NCI-H2171 treated with DMSO at 0.1 percent for 48 hours (cell line): ENCODE measurements around the gene PLAAT1.

Source experiments
- DNase-seq: peaks from one replicate; lab custom pipeline; 2025; lab: John Stamatoyannopoulos, UW

The PLAAT1 gene

GRCh38 chr3:193253986-193254660, 13.1 kb downstream of the PLAAT1 start:
- DNase-seq, result peak; percentile 39

- no peak for DNase-seq
Observed at GRCh38 chr3:193261970-193262369, 20.9 kb downstream of the PLAAT1 start.

- DNase-seq, result no peak
Observed at GRCh38 chr3:193262707-193263106, 21.7 kb downstream of the PLAAT1 start.

- DNase-seq, result no peak
Observed at GRCh38 chr3:193269343-193270028, 28.5 kb downstream of the PLAAT1 start.

GRCh38 chr3:193270451-193270850, 29.4 kb downstream of the PLAAT1 start:
- peak; percentile 72 for DNase-seq

- peak; percentile 58 for DNase-seq
Observed at GRCh38 chr3:193271101-193271840, 30.2 kb downstream of the PLAAT1 start.

GRCh38 chr3:193292386-193292785, 51.4 kb downstream of the PLAAT1 start:
- DNase-seq, result no peak

GRCh38 chr3:193295985-193296384, 55.0 kb downstream of the PLAAT1 start:
- no peak for DNase-seq

- DNase-seq, result no peak
Observed at GRCh38 chr3:193297421-193297820, 56.4 kb downstream of the PLAAT1 start.

- DNase-seq, result no peak
Observed at GRCh38 chr3:193301433-193301832, 60.4 kb downstream of the PLAAT1 start.

- DNase-seq, result no peak
Observed at GRCh38 chr3:193305356-193305755, 64.3 kb downstream of the PLAAT1 start.

- DNase-seq, result no peak
Observed at GRCh38 chr3:193310914-193311723, 70.1 kb downstream of the PLAAT1 start.

GRCh38 chr3:193313061-193313958, 72.3 kb downstream of the PLAAT1 start:
- peak; percentile 8 for DNase-seq

- DNase-seq, result no peak
Observed at GRCh38 chr3:193314161-193314560, 73.1 kb downstream of the PLAAT1 start.

- DNase-seq, result peak; percentile 23
Observed at GRCh38 chr3:193317682-193318300, 76.8 kb downstream of the PLAAT1 start.
